RPMI7951 (cell line): ENCODE measurements around the gene BOD1. TPM values are rescaled to one million over a fixed set of nuclear protein-coding genes. Genes with fewer than 3 reads are reported as not detected.

Experiments
- DNase-seq: peaks from one replicate; pipeline ENCODE4 v3.0.0-alpha.2; 2012; ENCODE audit warnings: low read depth
- total RNA-seq: library from RNA; depleted of rRNA; stranded (reverse); fragments of >200 nt; shearing (Covaris generic); gene quantifications from 2 replicates; pipeline ENCODE4 v1.2.3, GENCODE V29; 2014

BOD1 gene
- total RNA-seq, 1 experiment from 2014 or later, result 50.3 TPM

GRCh38 chr5:173640156-173640804 lies 23.8 kb upstream of the BOD1 start:
- no peak for DNase-seq

- DNase-seq, result no peak
These were observed 21.9 kb upstream of the BOD1 start for GRCh38 chr5:173638126-173639040.

GRCh38 chr5:173637340-173637739 lies 20.9 kb upstream of the BOD1 start:
- no peak for DNase-seq

- DNase-seq, result no peak
These were observed 18.1 kb upstream of the BOD1 start for GRCh38 chr5:173634465-173634983.

GRCh38 chr5:173633304-173633703 lies 16.9 kb upstream of the BOD1 start:
- DNase-seq, result no peak

- DNase-seq, result no peak
These were observed 15.0 kb upstream of the BOD1 start for GRCh38 chr5:173631478-173631877.

GRCh38 chr5:173630724-173631365 lies 14.4 kb upstream of the BOD1 start:
- no peak for DNase-seq

GRCh38 chr5:173629628-173630027 lies 13.2 kb upstream of the BOD1 start:
- no peak for DNase-seq

GRCh38 chr5:173628501-173628900 lies 12.1 kb upstream of the BOD1 start:
- DNase-seq, result no peak

GRCh38 chr5:173627860-173628392 lies 11.5 kb upstream of the BOD1 start:
- no peak for DNase-seq

GRCh38 chr5:173627271-173627670 lies 10.8 kb upstream of the BOD1 start:
- no peak for DNase-seq

GRCh38 chr5:173626505-173626820 lies 10.0 kb upstream of the BOD1 start:
- DNase-seq, result no peak

- peak; percentile 23 for DNase-seq
These were observed 9.4 kb upstream of the BOD1 start for GRCh38 chr5:173625673-173626504.

GRCh38 chr5:173625261-173625660 lies 8.8 kb upstream of the BOD1 start:
- no peak for DNase-seq

- no peak for DNase-seq
These were observed 7.8 kb upstream of the BOD1 start for GRCh38 chr5:173624282-173624681.

GRCh38 chr5:173623789-173624188 lies 7.3 kb upstream of the BOD1 start:
- DNase-seq, result no peak

- no peak for DNase-seq
These were observed 6.9 kb upstream of the BOD1 start for GRCh38 chr5:173623296-173623771.

- DNase-seq, result no peak
These were observed 6.0 kb upstream of the BOD1 start for GRCh38 chr5:173622183-173623047.

GRCh38 chr5:173620784-173621183 lies 4.3 kb upstream of the BOD1 start:
- DNase-seq, result no peak

- peak; percentile 45 for DNase-seq
These were observed 2.6 kb upstream of the BOD1 start for GRCh38 chr5:173618927-173619519.
